IMR-90 (cell line): ENCODE measurements around the gene ELP4.

Experiments used
- CTCF ChIP-seq: conservative IDR thresholded peaks from 2 replicates; pipeline ENCODE4 v1.5.1; 2012; ENCODE audit warnings: mild to moderate bottlenecking, low read depth, low read length, improper control_type of control experiment
- RAD21 ChIP-seq: IDR thresholded peaks from 2 replicates; pipeline ENCODE4 v1.6.1; 2012; ENCODE audit warnings: low read length, improper control_type of control experiment

GRCh38 chr11:31817054-31817620 lies 307.6 kb downstream of the ELP4 start:
- TF ChIP-seq CTCF: no peak
- TF ChIP-seq RAD21: no peak
